Adrenal gland (tissue), 5 donors: ENCODE results near the gene OLAH.

Experiments
- CTCF ChIP-seq, 6 experiments: fragments of 450-650 bp in 4 of 6; fragments of 200-600 bp in 2 of 6; sonication (generic) in 1 of 6; IDR thresholded peaks; 1 replicate in 5 of 6; 2 replicates in 1 of 6; pipeline versions ENCODE4 v1.5.1 to v1.8.0; 2016 to 2021; ENCODE audit warnings: antibody characterized with exemption in 6 of 6, mild to moderate bottlenecking in 2 of 6, moderate library complexity in 1 of 6
- POLR2A ChIP-seq, 2 donors: fragments of 450-650 bp; IDR thresholded peaks; one replicate each; pipeline ENCODE4 v1.6.1; 2017; ENCODE audit warnings: antibody characterized with exemption in 2 of 2, mild to moderate bottlenecking in 2 of 2, moderate library complexity in 1 of 2
- donor health status: DM: no; HTN: no; CAD: no.

GRCh38 chr10:15118615-15119014, 74.9 kb downstream of the OLAH start:
- TF ChIP-seq CTCF (IDR thresholded peaks at IDR 0.05) = no peak
- TF ChIP-seq POLR2A (IDR thresholded peaks at IDR 0.05) = no peak
